Measurements from ENCODE around the gene ATXN7.

Gene ATXN7

DNA sequence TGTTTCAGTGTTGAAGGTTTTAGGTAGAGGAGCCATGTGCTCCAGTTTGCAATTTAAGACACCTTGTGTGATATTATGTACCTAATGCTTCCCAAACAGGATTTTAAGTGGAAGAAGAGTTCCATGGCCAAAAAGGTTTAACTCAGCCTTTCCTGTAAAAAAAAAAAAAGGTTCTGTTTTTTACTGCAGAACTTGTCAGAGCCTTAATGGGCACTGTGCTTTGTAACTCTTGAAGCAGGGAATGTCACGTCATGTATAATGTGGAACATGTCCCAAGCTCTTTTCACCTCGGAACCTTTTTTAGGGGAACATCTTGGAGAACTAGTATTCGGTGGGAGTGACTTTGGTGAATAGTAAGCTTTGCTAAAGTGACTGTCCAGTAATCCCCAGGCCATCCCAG lies 128.0 kb downstream of the ATXN7 start:
- TF ChIP-seq, protein P1, sequence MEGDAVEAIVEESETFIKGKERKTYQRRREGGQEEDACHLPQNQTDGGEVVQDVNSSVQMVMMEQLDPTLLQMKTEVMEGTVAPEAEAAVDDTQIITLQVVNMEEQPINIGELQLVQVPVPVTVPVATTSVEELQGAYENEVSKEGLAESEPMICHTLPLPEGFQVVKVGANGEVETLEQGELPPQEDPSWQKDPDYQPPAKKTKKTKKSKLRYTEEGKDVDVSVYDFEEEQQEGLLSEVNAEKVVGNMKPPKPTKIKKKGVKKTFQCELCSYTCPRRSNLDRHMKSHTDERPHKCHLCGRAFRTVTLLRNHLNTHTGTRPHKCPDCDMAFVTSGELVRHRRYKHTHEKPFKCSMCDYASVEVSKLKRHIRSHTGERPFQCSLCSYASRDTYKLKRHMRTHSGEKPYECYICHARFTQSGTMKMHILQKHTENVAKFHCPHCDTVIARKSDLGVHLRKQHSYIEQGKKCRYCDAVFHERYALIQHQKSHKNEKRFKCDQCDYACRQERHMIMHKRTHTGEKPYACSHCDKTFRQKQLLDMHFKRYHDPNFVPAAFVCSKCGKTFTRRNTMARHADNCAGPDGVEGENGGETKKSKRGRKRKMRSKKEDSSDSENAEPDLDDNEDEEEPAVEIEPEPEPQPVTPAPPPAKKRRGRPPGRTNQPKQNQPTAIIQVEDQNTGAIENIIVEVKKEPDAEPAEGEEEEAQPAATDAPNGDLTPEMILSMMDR (IDR thresholded peaks at IDR 0.05; ENCODE audit: extremely low read depth, insufficient read depth, missing control alignments) = no peak
- no peak for DNase-seq (ENCODE audit: low spot score)
- in situ Hi-C loops (cut with MboI; ENCODE audit: low pct_unique_long_range_greater_than_20kb, low sequenced_read_pairs, unreplicated experiment) = no loop called here

DNA sequence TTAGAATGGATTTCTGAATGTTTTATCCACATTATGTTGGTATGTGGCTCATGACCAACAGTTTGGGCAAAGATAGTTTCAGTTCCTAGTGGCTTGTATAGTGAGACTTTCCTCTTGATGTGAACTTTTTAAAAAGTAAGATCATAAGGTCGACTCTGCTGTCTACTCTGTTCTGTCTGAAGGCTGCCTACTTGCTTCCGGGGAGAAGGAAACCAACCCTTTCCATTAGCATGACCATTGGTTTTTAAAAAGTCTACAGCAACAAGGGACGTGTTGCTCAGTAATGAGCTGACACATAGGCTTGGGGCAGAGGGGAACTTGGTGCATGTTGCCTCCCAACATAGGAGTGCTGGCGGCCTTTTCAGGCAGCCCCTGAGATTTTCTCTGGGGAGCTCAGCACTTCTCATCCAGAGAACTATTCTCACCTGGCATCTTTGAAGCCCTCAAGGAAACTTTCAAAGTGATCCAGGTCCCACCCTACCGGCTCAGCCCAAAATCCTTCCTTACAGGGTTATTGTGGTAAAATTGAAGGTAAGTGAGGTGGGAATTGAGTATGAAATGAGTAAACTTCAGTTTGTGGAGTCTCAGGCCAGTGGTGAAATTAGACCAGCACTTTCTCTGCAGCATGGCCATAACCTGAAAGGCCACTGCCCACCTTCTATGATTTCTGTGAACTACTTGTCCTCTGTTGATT lies 129.0 kb downstream of the ATXN7 start:
- TF ChIP-seq, protein P1 (IDR thresholded peaks at IDR 0.05; ENCODE audit: extremely low read depth, insufficient read depth, missing control alignments) = no peak
- DNase-seq (ENCODE audit: low spot score) = no peak
- in situ Hi-C loops (cut with MboI; ENCODE audit: low pct_unique_long_range_greater_than_20kb, low sequenced_read_pairs, unreplicated experiment) = no loop called here

DNA sequence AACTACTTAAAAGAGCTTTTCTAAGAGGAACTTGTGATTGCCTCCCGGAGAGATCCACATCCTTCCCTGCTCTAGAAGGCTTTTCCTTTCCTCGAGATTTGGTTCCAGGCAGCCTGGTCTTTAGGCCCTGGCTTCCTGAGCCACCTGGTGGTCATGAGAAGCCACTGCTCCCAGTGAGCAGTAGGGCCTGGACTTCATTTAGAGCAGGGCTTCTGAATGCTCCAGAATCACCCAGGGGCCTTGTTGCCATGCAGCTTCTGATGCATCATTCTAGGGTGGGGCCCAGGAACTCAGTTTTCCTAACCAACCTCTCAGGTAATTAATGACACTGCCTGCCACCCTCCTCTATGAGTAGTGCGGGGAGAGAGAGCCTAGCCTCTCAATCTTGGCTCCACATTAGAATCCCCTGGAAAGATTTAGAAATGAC lies 130.0 kb downstream of the ATXN7 start:
- peak; percentile 67 for DNase-seq (ENCODE audit: low spot score)
- in situ Hi-C loops (cut with MboI; ENCODE audit: low pct_unique_long_range_greater_than_20kb, low sequenced_read_pairs, unreplicated experiment) = no loop called here

DNA sequence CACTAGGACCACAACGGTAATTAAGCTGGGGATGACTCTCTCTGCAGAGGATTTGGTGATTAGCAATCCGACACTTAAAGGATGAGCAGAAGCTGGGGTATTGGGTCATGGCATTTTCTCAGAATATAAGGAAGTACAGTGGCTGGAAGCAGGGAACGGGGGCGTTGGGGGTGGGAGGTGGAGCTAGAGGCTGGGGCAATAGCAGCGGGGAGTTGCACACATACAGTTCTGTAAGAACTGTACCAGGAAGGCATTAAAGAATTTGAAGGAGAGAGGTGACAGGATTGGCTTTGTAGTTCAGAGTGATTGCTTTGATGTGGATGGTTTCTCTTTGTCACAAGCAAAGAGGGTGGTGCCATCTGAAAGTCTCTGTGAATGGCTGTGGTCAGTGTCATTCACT lies 131.4 kb downstream of the ATXN7 start:
- in situ Hi-C loops (cut with MboI; ENCODE audit: low pct_unique_long_range_greater_than_20kb, low sequenced_read_pairs, unreplicated experiment) = no loop called here
- DNase-seq (ENCODE audit: low spot score) = no peak
- TF ChIP-seq, protein P1 (IDR thresholded peaks at IDR 0.05; ENCODE audit: extremely low read depth, insufficient read depth, missing control alignments) = no peak

More for the DNA sequence above, 130.0 kb downstream of the ATXN7 start:
- TF ChIP-seq, protein P1 (IDR thresholded peaks at IDR 0.05; ENCODE audit: extremely low read depth, insufficient read depth, missing control alignments) = peak; percentile 96

DNA sequence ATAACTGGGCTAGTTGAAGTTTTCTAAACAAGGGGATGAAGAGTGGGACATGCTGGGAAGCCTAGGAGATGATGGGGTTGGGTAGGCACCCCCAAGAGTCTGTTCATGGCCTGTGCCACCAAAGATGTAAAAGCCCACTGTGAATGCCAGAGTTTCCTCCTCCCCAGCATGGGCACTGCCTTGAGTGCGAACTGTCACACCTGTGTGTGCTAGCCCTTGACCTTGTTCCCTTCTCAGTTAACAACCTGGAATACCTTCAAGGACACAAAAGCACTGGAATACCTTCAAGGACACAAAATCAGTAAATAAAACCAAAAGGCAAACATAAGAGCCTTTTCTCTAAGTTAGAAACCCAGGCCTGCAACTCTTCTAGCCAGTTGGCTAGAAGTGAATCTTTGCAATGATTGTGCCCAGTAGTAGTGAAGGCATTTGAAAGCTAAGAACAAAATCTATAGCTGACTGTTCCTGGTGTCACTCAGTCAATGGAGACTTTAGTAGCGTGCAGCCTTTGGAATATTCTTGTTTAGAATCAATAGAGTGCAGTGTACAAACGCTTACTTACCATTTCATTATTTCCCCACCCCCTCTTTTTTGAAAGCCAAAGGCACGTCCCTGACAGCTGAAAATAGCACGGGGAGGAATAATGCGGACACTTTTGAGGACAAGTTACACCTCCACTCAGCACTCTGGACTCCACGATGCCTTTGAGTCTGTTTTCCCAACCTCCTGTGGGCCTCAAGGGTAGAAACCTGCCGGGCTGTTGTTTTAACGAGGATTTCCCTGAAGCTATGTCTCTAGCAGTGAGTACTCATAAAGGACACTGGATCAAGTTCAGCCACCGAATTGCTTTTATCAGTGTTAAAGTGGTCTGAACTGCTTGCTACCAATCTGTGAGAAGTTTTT lies 135.4 kb downstream of the ATXN7 start:
- in situ Hi-C loops (cut with MboI; ENCODE audit: low pct_unique_long_range_greater_than_20kb, low sequenced_read_pairs, unreplicated experiment) = no loop called here
- DNase-seq (ENCODE audit: low spot score) = no peak
- TF ChIP-seq, protein P1 (IDR thresholded peaks at IDR 0.05; ENCODE audit: extremely low read depth, insufficient read depth, missing control alignments) = no peak

DNA sequence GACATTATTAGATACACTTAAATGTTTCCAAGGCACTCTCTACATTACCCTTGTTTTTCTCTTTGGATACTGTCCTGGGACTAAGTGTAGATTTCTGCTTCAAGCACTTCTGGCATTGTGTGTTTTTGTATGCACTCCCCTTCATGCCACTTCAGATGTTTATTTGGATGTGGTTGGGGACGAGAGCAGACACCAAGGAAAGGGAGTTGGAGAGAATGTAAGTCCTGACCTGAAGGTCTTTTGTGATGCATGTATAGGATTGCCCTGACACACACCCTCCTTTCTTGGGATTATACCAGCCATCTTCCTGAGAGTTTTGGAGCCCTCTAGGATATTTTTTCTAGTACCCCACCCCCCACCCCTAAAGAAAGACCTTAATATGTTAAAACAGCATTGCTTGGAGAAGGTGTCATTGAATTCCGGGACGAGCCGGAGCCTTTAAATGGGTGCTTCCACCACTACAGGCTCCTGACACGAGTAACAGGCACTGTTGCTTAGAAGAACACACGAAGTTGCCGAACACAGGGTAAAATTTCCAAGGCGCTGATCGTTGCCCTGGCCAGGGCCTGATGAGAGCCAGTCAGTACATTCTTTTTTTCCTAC lies 136.9 kb downstream of the ATXN7 start:
- TF ChIP-seq, protein P1 (IDR thresholded peaks at IDR 0.05; ENCODE audit: extremely low read depth, insufficient read depth, missing control alignments) = no peak
- in situ Hi-C loops (cut with MboI; ENCODE audit: low pct_unique_long_range_greater_than_20kb, low sequenced_read_pairs, unreplicated experiment) = loop anchor here (25.0 kb wide), 1 partner anchor 638 kb away; no protein-coding TSS in a partner anchor
- no peak for DNase-seq (ENCODE audit: low spot score)

Data from GM13977 (cell line).